GM19328 (cell line): ENCODE measurements around the gene FSTL5.
"Not testable (repeated sequence)": the region's sequence is repeated elsewhere in the genome, so short reads cannot be mapped to it uniquely, and the experiment has no call there.

Experiments
- ATAC-seq: cut with Tn5 transposase; IDR thresholded peaks from one replicate; pipeline ENCODE4 v1.9.1; 2021; ENCODE audit warnings: mild to moderate bottlenecking, moderate library complexity; ENCODE audit not compliant: unreplicated experiment

Gene FSTL5

GRCh38 chr4:162104459-162105124 lies 59.2 kb downstream of the FSTL5 start:
- no peak for ATAC-seq

GRCh38 chr4:162103908-162104307 lies 59.9 kb downstream of the FSTL5 start:
- ATAC-seq, result not testable (repeated sequence)

- ATAC-seq, result no peak
Measured at GRCh38 chr4:162102713-162103112, 61.1 kb downstream of the FSTL5 start.

GRCh38 chr4:162101337-162101736 lies 62.5 kb downstream of the FSTL5 start:
- no peak for ATAC-seq

- no peak for ATAC-seq
Measured at GRCh38 chr4:162075726-162076125, 88.1 kb downstream of the FSTL5 start.

GRCh38 chr4:162061214-162061613 lies 102.6 kb downstream of the FSTL5 start:
- ATAC-seq, result no peak

GRCh38 chr4:162059656-162060055 lies 104.1 kb downstream of the FSTL5 start:
- no peak for ATAC-seq

GRCh38 chr4:162056990-162057389 lies 106.8 kb downstream of the FSTL5 start:
- no peak for ATAC-seq

- no peak for ATAC-seq
Measured at GRCh38 chr4:162046135-162046534, 117.7 kb downstream of the FSTL5 start.

GRCh38 chr4:162038112-162038511 lies 125.7 kb downstream of the FSTL5 start:
- no peak for ATAC-seq

GRCh38 chr4:162017863-162018262 lies 145.9 kb downstream of the FSTL5 start:
- ATAC-seq, result no peak

GRCh38 chr4:162016991-162017390 lies 146.8 kb downstream of the FSTL5 start:
- ATAC-seq, result no peak

GRCh38 chr4:162016219-162016618 lies 147.6 kb downstream of the FSTL5 start:
- no peak for ATAC-seq

- ATAC-seq, result no peak
Measured at GRCh38 chr4:162015090-162015489, 148.7 kb downstream of the FSTL5 start.

- ATAC-seq, result no peak
Measured at GRCh38 chr4:162011089-162011488, 152.7 kb downstream of the FSTL5 start.

GRCh38 chr4:162010362-162010761 lies 153.4 kb downstream of the FSTL5 start:
- ATAC-seq, result no peak

GRCh38 chr4:161992317-161992716 lies 171.5 kb downstream of the FSTL5 start:
- ATAC-seq, result no peak

- ATAC-seq, result no peak
Measured at GRCh38 chr4:161991811-161992210, 172.0 kb downstream of the FSTL5 start.

GRCh38 chr4:161990721-161991120 lies 173.1 kb downstream of the FSTL5 start:
- no peak for ATAC-seq

- no peak for ATAC-seq
Measured at GRCh38 chr4:161988946-161989345, 174.9 kb downstream of the FSTL5 start.

GRCh38 chr4:161987611-161988010 lies 176.2 kb downstream of the FSTL5 start:
- no peak for ATAC-seq

GRCh38 chr4:161952382-161952781 lies 211.4 kb downstream of the FSTL5 start:
- ATAC-seq, result no peak
